IPS DF 6.9 (cell line): Measurements from ENCODE around the gene PTCH1.

Experiments
- DNase-seq: peaks from one replicate; pipeline ENCODE4 v3.0.0-alpha.2; 2013; ENCODE audit warnings: low read depth, low spot score
- H3K27ac ChIP-seq: one replicate; pipeline ENCODE4 v1.5.1; 2013; ENCODE audit warnings: low read length, control low read depth
- H3K27me3 ChIP-seq: 2 replicates; pipeline ENCODE4 v1.6.1; 2013; ENCODE audit warnings: mild to moderate bottlenecking, low read length; ENCODE audit not compliant: control insufficient read depth, insufficient read depth
- H3K36me3 ChIP-seq: 2 replicates; pipeline ENCODE4 v1.6.1; 2013; ENCODE audit warnings: low read length; ENCODE audit not compliant: control insufficient read depth, insufficient read depth
- H3K4me1 ChIP-seq: 2 replicates; pipeline ENCODE4 v1.6.1; 2013; ENCODE audit warnings: low read length; ENCODE audit not compliant: control insufficient read depth, insufficient read depth
- H3K4me3 ChIP-seq: 2 replicates; pipeline ENCODE4 v1.5.1; 2013; ENCODE audit warnings: mild to moderate bottlenecking, low read length
- H3K9me3 ChIP-seq: 2 replicates; pipeline ENCODE4 v1.6.1; 2013; ENCODE audit warnings: low read length, inconsistent platforms; ENCODE audit not compliant: control insufficient read depth, insufficient read depth
- WGBS: extraction: QIAGEN DNeasy Blood & Tissue Kit; methylation state at CpG from one replicate; pipeline ENCODE4 v1.1.7; 2013; ENCODE audit warnings: mixed read lengths, missing lambda C conversion rate; ENCODE audit not compliant: insufficient read length, insufficient coverage; 5-methylcytosine and 5-hydroxymethylcytosine counted together

PTCH1 gene

DNA sequence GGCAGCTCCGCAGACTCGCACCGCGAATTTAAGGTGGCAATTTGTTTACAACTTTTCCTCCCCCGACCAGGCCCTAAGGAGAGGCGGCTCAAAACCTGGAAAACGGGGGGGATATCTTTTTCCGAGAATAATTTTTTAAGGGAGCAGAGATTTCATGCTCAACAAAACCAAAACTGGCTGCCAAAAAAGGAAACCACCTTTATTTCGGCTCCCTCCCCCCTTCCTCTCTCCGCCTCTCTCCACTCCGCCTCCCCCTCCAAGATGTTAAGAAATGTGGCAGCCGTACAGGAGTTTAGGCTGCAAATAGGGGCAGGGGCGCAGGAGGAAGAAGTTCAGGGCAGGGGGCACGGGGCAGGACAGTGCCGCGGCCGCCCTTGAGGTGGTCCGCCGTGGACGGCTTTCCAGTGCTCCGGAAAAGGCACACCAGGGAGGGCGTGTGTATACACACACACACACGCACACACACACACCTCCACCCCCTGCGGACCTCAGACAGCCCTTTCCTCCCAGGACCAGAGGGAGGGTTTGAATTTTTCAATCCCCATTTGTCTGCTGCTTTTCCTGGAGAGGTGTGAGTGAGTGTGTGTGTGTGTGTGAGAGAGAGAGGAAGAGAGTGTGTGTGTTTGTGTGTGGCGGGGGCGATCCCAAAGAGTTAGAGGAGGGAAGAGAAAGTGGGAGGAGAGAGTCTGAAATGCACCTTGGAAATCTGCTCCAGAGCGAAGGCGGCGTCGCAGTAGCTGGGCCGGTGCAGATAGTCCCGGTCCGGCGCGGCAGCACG, 9.1 kb downstream of the PTCH1 start:
- no peak for DNase-seq
- H3K27ac ChIP-seq, result no peak overlapping the region

DNA sequence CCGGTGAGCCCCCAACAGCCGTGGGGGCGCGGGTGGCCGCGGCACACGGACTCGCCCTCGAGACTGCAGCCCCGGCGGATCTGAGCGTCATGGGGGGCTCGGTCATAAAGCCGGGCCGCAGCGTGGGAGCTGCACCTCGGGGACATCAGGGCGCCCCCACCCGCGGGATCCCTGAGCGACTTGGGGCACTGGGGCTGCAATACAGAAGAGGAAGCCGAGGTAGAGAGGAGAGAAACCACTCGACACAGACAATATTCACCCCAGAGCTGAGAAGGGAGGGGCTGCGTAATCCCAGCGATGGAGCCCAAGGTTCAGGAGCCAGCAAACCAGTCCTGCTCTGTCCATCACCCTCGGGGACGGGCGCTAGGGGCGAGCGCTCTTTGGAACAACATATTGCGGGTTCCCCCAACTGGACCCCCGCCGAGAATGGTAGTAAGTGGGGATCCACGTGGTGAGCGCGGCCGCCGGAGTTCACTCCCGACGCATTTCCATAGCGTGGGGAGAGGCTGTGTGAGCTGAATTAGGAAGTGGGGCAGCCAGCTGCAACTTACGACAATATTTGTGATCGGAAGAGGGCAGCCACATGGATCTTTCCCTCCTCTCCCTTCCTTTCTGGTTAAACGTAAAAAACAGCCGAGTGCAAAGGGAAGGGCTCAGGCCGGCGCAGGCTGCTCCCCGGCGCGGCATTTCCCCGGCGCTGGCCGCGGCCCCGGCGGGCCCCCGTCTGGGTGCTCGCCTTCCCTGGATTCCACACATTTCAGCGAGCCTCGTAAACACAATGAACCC, 9.9 kb downstream of the PTCH1 start:
- Histone ChIP-seq H3K27ac (no peak overlapping the region), H3K4me1 (no peaks in the 10 kb centered on the region; the same call in 1 of the 2 replicates), H3K36me3 (no peaks in the 10 kb centered on the region), H3K27me3 (no peaks in the 10 kb centered on the region), H3K9me3 (no peaks in the 10 kb centered on the region), H3K4me3 (peak overlapping the region; percentile 40; the same call in 1 of the 2 replicates)
- no CpG with 5 or more reads among the region's 60 CpGs for WGBS
- DNase-seq, result no peak

More for the DNA sequence above, 9.1 kb downstream of the PTCH1 start:
- H3K4me1 ChIP-seq, result no peaks in the 10 kb centered on the region; the same call in 1 of the 2 replicates
- no peaks in the 10 kb centered on the region for H3K9me3 ChIP-seq
- H3K27me3 ChIP-seq, result no peaks in the 10 kb centered on the region
- H3K36me3 ChIP-seq, result no peaks in the 10 kb centered on the region
- WGBS, result no CpG with 5 or more reads among the region's 36 CpGs
- H3K4me3 ChIP-seq, result peak overlapping the region; percentile 40; the same call in 1 of the 2 replicates

DNA sequence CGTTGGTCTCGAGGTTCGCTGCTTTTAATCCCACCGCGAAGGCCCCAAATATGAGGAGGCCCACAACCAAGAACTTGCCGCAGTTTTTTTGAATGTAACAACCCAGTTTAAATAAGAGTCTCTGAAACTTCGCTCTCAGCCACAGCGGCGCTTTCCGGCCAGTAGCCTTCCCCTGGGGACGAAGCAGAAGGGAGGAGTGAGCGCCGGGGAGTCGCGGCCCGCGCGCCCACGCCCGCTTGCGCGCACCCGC, 10.4 kb downstream of the PTCH1 start:
- H3K9me3 ChIP-seq, result no peaks in the 10 kb centered on the region
- H3K27me3 ChIP-seq, result no peaks in the 10 kb centered on the region
- H3K4me3 ChIP-seq, result peak overlapping the region; percentile 40; the same call in 1 of the 2 replicates
- no peak for DNase-seq
- WGBS, result no CpG with 5 or more reads among the region's 23 CpGs
- H3K36me3 ChIP-seq, result no peaks in the 10 kb centered on the region
- H3K4me1 ChIP-seq, result no peaks in the 10 kb centered on the region; the same call in 1 of the 2 replicates
- H3K27ac ChIP-seq, result no peak overlapping the region

DNA sequence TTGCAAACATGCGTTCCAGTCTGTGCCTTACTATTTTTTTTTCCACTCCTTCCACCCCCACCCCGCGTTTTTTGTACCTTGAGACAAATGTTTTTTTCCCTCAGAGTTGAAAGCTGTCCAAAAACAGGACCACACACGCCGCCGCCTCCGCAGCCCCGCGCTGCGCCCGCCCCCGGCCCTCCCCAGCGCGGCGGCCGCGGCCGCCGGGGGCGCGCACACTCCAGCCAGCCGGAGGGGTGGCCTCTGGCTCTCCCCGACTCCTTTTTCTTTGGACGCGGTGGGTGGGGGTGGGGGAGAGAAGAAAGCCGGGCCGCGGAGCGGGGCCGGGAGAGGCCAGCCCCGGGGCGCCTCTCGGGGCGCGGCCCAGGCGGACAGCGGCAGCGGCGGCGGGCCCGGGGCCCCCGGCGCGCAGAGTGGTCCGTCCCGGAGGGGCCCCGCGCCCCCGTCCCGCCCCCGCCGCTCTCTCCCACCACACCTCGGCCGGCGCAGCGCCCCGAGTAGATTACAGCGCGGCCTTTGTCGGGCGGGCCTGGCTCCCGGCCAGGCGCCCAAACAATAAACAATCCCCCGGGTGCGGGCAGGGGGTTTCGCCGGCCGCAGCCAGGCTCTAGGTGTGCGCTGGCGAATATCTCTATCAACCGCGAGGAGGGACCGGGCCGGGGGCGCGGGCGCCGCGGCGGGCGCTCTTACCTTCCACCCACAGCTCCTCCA, 10.9 kb downstream of the PTCH1 start:
- peak overlapping the region; percentile 40; the same call in 1 of the 2 replicates for H3K4me3 ChIP-seq
- no peak overlapping the region for H3K27ac ChIP-seq
- no CpG with 5 or more reads among the region's 81 CpGs for WGBS
- no peaks in the 10 kb centered on the region for H3K27me3 ChIP-seq
- H3K9me3 ChIP-seq, result no peaks in the 10 kb centered on the region
- H3K4me1 ChIP-seq, result no peaks in the 10 kb centered on the region; the same call in 1 of the 2 replicates
- no peaks in the 10 kb centered on the region for H3K36me3 ChIP-seq
- DNase-seq, result no peak

DNA sequence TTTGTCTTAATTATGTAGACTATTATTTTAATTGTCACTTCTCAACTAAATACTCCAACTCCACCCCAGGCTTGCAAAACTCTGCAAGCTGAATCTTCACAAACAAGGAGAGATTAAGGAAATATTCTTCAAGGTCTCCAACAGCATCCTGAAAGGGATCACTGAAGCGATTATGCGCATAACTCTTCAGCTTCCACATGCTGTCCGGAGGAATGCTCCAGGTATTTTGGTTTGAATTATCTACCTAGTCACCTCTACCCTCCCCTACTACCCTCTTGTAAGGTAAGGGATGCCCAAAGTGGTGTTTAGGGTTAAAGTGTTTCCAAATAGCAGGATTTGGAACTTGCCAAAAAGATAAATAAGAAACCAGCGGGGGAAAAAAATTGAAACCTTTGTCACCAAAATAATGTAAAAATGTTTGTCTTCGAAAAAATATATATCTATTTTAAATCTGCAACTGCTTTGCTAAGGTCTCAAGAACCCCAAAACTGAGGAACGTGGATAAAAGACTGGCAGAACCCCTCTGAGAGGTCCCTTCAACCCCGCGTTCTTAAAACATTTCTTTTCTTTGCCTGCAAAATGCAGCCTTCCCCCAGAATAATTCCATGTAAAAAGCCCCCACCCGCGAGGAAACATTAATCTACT, 11.6 kb downstream of the PTCH1 start:
- Histone ChIP-seq H3K27me3 (no peaks in the 10 kb centered on the region), H3K4me1 (no peaks in the 10 kb centered on the region; the same call in 1 of the 2 replicates), H3K9me3 (no peaks in the 10 kb centered on the region), H3K27ac (no peak overlapping the region), H3K36me3 (no peaks in the 10 kb centered on the region), H3K4me3 (peak overlapping the region; percentile 40; the same call in 1 of the 2 replicates)
- DNase-seq, result no peak
- WGBS, result no CpG with 5 or more reads among the region's 10 CpGs

DNA sequence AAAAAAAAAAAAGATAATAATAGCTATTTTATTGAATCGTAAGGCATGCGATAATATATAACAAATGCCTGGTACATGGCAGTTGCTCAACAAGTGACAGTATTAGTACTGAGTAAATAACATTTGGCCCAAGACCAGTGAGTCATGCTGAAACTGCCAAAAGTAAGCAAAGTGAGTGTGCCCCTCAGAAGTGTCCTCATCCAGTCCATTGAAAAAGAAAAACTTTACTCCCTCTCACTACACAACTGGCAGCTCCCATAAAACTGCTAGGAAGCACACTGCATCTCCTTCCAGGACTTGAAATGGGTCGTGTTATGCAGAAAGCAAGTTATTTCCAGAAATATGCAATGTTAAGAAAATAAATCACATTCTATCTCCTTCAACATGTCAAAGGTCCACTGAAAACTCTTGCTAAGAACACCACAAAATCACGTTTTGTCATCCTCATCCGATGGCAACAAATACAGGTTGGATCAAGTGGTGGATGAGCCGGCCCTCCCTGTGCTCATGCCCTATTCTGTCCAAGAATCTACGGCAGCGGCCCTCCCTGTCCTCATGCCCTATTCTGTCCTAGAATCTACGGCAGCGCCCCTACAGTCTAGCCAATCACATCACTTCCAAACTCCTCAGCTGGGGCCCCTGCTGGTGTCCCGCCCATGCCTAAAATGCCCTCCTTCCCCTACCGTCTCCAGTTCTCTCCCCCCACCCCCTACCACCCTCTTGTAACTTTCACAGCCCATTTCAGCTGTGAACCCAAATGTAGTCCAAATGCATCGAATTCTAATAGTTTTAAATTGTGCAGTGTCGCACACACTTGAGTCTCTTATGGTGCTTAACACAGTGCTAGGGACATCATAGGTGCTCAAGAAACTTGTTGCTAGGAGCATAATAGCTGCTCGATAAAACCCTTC, 12.5 kb downstream of the PTCH1 start:
- DNase-seq, result no peak
- no peaks in the 10 kb centered on the region for H3K9me3 ChIP-seq
- no CpG with 5 or more reads among the region's 15 CpGs for WGBS
- H3K4me1 ChIP-seq, result no peaks in the 10 kb centered on the region; the same call in 1 of the 2 replicates
- no peaks in the 10 kb centered on the region for H3K36me3 ChIP-seq
- H3K27me3 ChIP-seq, result no peaks in the 10 kb centered on the region
- no peak overlapping the region for H3K27ac ChIP-seq
- H3K4me3 ChIP-seq, result no peak overlapping the region; the same call in 1 of the 2 replicates

DNA sequence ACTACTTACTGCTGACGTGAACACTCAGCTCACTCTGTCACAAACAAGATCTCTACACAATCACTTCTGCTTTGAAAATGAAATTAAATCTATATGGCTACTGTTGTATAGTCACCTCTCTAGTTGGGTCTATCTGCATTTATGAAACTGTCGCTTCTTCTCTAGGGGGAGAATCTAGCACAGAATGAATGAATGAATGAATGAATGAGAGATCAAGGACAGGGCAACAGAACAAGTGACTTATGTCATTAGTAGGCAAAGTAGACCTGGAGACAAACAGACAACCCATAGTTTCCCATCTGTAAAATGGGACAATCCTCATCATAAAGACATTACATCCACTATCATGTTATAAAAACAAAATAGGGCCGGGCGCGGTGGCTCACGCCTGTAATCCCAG, 13.4 kb downstream of the PTCH1 start:
- Histone ChIP-seq H3K9me3 (no peaks in the 10 kb centered on the region), H3K27ac (no peak overlapping the region), H3K4me1 (no peaks in the 10 kb centered on the region; the same call in none of the 2 replicates), H3K27me3 (no peaks in the 10 kb centered on the region), H3K4me3 (no peak overlapping the region), H3K36me3 (no peaks in the 10 kb centered on the region)
- no peak for DNase-seq
- no CpG with 5 or more reads among the region's 6 CpGs for WGBS

DNA sequence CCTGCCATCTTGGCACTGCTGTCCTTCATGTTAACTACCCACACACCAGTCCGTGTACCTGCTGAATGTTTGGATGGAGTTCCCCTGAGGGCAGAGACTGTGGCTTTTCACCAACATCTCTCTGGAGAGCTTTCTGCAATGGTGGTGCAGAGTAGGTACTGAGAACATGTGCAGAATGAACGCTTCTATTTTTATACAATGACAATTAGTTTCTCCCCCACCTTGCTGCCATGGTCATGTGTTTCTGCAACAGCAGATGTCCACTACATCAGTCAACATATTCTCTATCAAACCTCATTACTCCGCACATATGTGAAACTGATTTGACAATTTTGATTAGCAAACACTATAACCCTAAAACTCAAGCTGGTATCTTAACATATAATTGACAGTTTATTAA, 14.5 kb downstream of the PTCH1 start:
- DNase-seq, result no peak
- no peak overlapping the region for H3K27ac ChIP-seq
- peaks cover 3% of the 10 kb centered on the region for H3K4me1 ChIP-seq
- 100% methylated on average over 1 of the region's 3 CpGs for WGBS
- H3K27me3 ChIP-seq, result no peaks in the 10 kb centered on the region
- H3K4me3 ChIP-seq, result no peak overlapping the region
- no peaks in the 10 kb centered on the region for H3K36me3 ChIP-seq
- H3K9me3 ChIP-seq, result no peaks in the 10 kb centered on the region

DNA sequence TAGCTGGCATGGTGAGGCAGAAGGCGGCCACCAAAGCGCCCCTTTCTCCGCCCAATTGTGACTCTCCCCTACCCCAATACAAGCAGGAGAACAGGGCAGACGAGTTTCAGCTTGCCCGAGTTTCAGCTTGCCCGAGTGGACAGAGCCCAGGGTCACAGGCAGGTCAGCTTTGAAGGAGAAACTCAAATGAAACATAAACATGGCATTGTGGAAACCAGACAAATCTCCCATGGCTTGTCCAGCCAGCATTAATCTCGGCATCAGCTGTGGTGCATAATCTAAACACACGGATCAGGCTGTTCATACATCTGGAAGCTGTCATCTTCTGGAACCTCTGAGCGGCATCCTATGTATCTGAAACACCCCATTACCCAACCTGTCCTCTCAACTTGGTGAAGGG, 16.9 kb downstream of the PTCH1 start:
- no peak overlapping the region for H3K27ac ChIP-seq
- DNase-seq, result no peak
- H3K27me3 ChIP-seq, result no peaks in the 10 kb centered on the region
- H3K36me3 ChIP-seq, result no peaks in the 10 kb centered on the region
- no peak overlapping the region for H3K4me3 ChIP-seq
- no CpG with 5 or more reads among the region's 9 CpGs for WGBS
- H3K9me3 ChIP-seq, result no peaks in the 10 kb centered on the region
- peaks cover 6% of the 10 kb centered on the region for H3K4me1 ChIP-seq
